ENCODE results near the gene ARHGAP24. TPM values are rescaled to one million over a fixed set of nuclear protein-coding genes. Genes with fewer than 3 reads are reported as not detected.
"Not testable (repeated sequence)": the region's sequence is repeated elsewhere in the genome, so short reads cannot be mapped to it uniquely, and the experiment has no call there.

Gene ARHGAP24
- total RNA-seq, 1 experiment from 2014 or later: 1.5 TPM

GRCh38 chr4:85807247-85807950 lies 332.4 kb downstream of the ARHGAP24 start:
- Histone ChIP-seq H3K36me3 (no peaks in the 10 kb centered on the region; the same call in 1 of the 2 replicates), H3K27me3 (no peaks in the 10 kb centered on the region), H3K9me3 (no peaks in the 10 kb centered on the region), H3K4me3 (no peak overlapping the region)
- DNase-seq: peak; percentile 85

GRCh38 chr4:85808104-85808503 lies 333.2 kb downstream of the ARHGAP24 start:
- Histone ChIP-seq H3K27me3 (no peaks in the 10 kb centered on the region), H3K9me3 (no peaks in the 10 kb centered on the region), H3K36me3 (no peaks in the 10 kb centered on the region; the same call in 1 of the 2 replicates), H3K4me3 (no peak overlapping the region)
- DNase-seq: no peak

GRCh38 chr4:85808864-85809263 lies 333.9 kb downstream of the ARHGAP24 start:
- no peak for DNase-seq
- Histone ChIP-seq H3K36me3 (no peaks in the 10 kb centered on the region; the same call in 1 of the 2 replicates), H3K4me3 (no peak overlapping the region), H3K9me3 (no peaks in the 10 kb centered on the region), H3K27me3 (no peaks in the 10 kb centered on the region)

- H3K27me3 ChIP-seq: no peaks in the 10 kb centered on the region
- H3K9me3 ChIP-seq: no peaks in the 10 kb centered on the region
- no peak for DNase-seq
- H3K36me3 ChIP-seq: no peaks in the 10 kb centered on the region; the same call in 1 of the 2 replicates
- H3K4me3 ChIP-seq: no peak overlapping the region
Measured at GRCh38 chr4:85812776-85813175, 337.8 kb downstream of the ARHGAP24 start.

GRCh38 chr4:85815796-85816459 lies 341.0 kb downstream of the ARHGAP24 start:
- no peak overlapping the region for H3K4me3 ChIP-seq
- H3K27me3 ChIP-seq: no peaks in the 10 kb centered on the region
- no peaks in the 10 kb centered on the region for H3K9me3 ChIP-seq
- DNase-seq: no peak
- no peaks in the 10 kb centered on the region for H3K36me3 ChIP-seq

GRCh38 chr4:85818700-85819099 lies 343.8 kb downstream of the ARHGAP24 start:
- Histone ChIP-seq H3K9me3 (no peaks in the 10 kb centered on the region), H3K27me3 (no peaks in the 10 kb centered on the region), H3K4me3 (no peak overlapping the region), H3K36me3 (no peaks in the 10 kb centered on the region)
- DNase-seq: no peak

GRCh38 chr4:85820101-85820500 lies 345.2 kb downstream of the ARHGAP24 start:
- H3K36me3 ChIP-seq, H3K27me3 ChIP-seq, DNase-seq, H3K9me3 ChIP-seq, H3K4me3 ChIP-seq: not testable (repeated sequence)

- Histone ChIP-seq H3K9me3 (no peaks in the 10 kb centered on the region), H3K27me3 (no peaks in the 10 kb centered on the region), H3K4me3 (no peak overlapping the region), H3K36me3 (no peaks in the 10 kb centered on the region)
- DNase-seq: no peak
Measured at GRCh38 chr4:85821688-85822455, 346.9 kb downstream of the ARHGAP24 start.

- no peak for DNase-seq
- no peaks in the 10 kb centered on the region for H3K27me3 ChIP-seq
- H3K4me3 ChIP-seq: no peak overlapping the region
- H3K9me3 ChIP-seq: no peaks in the 10 kb centered on the region
- H3K36me3 ChIP-seq: no peaks in the 10 kb centered on the region
Measured at GRCh38 chr4:85823295-85823694, 348.3 kb downstream of the ARHGAP24 start.

GRCh38 chr4:85824166-85824945 lies 349.4 kb downstream of the ARHGAP24 start:
- Histone ChIP-seq H3K27me3 (no peaks in the 10 kb centered on the region), H3K9me3 (no peaks in the 10 kb centered on the region), H3K4me3 (no peak overlapping the region), H3K36me3 (no peaks in the 10 kb centered on the region)
- DNase-seq: no peak

- no peaks in the 10 kb centered on the region for H3K36me3 ChIP-seq
- no peak overlapping the region for H3K4me3 ChIP-seq
- no peaks in the 10 kb centered on the region for H3K9me3 ChIP-seq
- DNase-seq: peak; percentile 66
- no peaks in the 10 kb centered on the region for H3K27me3 ChIP-seq
Measured at GRCh38 chr4:85826060-85826678, 351.2 kb downstream of the ARHGAP24 start.

GRCh38 chr4:85828027-85828890 lies 353.3 kb downstream of the ARHGAP24 start:
- Histone ChIP-seq H3K27me3 (no peaks in the 10 kb centered on the region), H3K9me3 (no peaks in the 10 kb centered on the region), H3K36me3 (no peaks in the 10 kb centered on the region), H3K4me3 (peak overlapping the region; percentile 44)
- no peak for DNase-seq

- no peak for DNase-seq
- Histone ChIP-seq H3K27me3 (no peaks in the 10 kb centered on the region), H3K4me3 (no peak overlapping the region), H3K9me3 (no peaks in the 10 kb centered on the region), H3K36me3 (no peaks in the 10 kb centered on the region)
Measured at GRCh38 chr4:85829276-85830051, 354.5 kb downstream of the ARHGAP24 start.

- no peak overlapping the region for H3K4me3 ChIP-seq
- no peaks in the 10 kb centered on the region for H3K36me3 ChIP-seq
- no peaks in the 10 kb centered on the region for H3K27me3 ChIP-seq
- H3K9me3 ChIP-seq: no peaks in the 10 kb centered on the region
- DNase-seq: no peak
Measured at GRCh38 chr4:85831647-85832046, 356.7 kb downstream of the ARHGAP24 start.

- Histone ChIP-seq H3K27me3 (no peaks in the 10 kb centered on the region), H3K36me3 (no peaks in the 10 kb centered on the region), H3K9me3 (no peaks in the 10 kb centered on the region), H3K4me3 (no peak overlapping the region)
- DNase-seq: no peak
Measured at GRCh38 chr4:85833302-85833701, 358.4 kb downstream of the ARHGAP24 start.

All from MG63 (cell line).